A673 (cell line): ENCODE data around the gene FREY1. TPM values are rescaled to one million over a fixed set of nuclear protein-coding genes. Genes with fewer than 3 reads are reported as not detected.

Experiments used
- BruUV-seq: library from RNA; stranded (reverse); fragments of 400-500 nt; replicated peaks from 2 replicates; lab custom pipeline; 2021; lab: Mats Ljungman, UMichigan
- CTCF ChIA-PET: fragments of 300-600 bp; sonication (Branson Sonifier 250); formaldehyde crosslinking; loops from one replicate; lab custom pipeline; 2022; ENCODE audit warnings: antibody characterized with exemption; lab: Charles Lee
- POLR2A ChIA-PET: fragments of 300-600 bp; sonication (Branson Sonifier 250); formaldehyde crosslinking; loops from one replicate; lab custom pipeline; 2022; ENCODE audit warnings: antibody characterized with exemption; ENCODE audit not compliant: low non-redundant PET; lab: Charles Lee
- DNase-seq: peaks from one replicate; pipeline ENCODE4 v3.0.0-alpha.2; 2015; ENCODE audit warnings: low spot score
- H3K27ac ChIP-seq: fragments of 200-600 bp; sonication (generic); 2 replicates; pipeline ENCODE4 v1.5.1; 2016; ENCODE audit warnings: mixed run types, low read depth, mild to moderate bottlenecking, mixed read lengths, antibody characterized with exemption, low read length; ENCODE audit not compliant: poor library complexity, severe bottlenecking
- H3K27me3 ChIP-seq: fragments of 200-600 bp; sonication (generic); replicated peaks from 2 replicates; pipeline ENCODE4 v1.6.1; 2017; ENCODE audit warnings: mixed run types, low read depth, mild to moderate bottlenecking, mixed read lengths, antibody characterized with exemption, low read length; ENCODE audit not compliant: insufficient read depth, poor library complexity
- H3K36me3 ChIP-seq: fragments of 200-600 bp; sonication (generic); 2 replicates; pipeline ENCODE4 v1.6.1; 2016; ENCODE audit warnings: mixed run types, mild to moderate bottlenecking, mixed read lengths, antibody characterized with exemption, low read length; ENCODE audit not compliant: insufficient read depth, poor library complexity, severe bottlenecking
- H3K4me1 ChIP-seq: fragments of 200-600 bp; sonication (generic); 2 replicates; pipeline ENCODE4 v1.6.1; 2017; ENCODE audit warnings: mixed run types, mild to moderate bottlenecking, mixed read lengths, antibody characterized with exemption, low read length; ENCODE audit not compliant: insufficient read depth, poor library complexity, severe bottlenecking
- H3K4me3 ChIP-seq: fragments of 200-600 bp; sonication (generic); 2 replicates; pipeline ENCODE4 v1.5.1; 2016; ENCODE audit warnings: low read depth, mixed run types, mild to moderate bottlenecking, mixed read lengths, low read length; ENCODE audit not compliant: poor library complexity, severe bottlenecking
- H3K9me3 ChIP-seq: fragments of 200-600 bp; sonication (generic); 2 replicates; pipeline ENCODE4 v1.6.1; 2016; ENCODE audit warnings: mixed run types, low read depth, mild to moderate bottlenecking, mixed read lengths, antibody characterized with exemption, low read length; ENCODE audit not compliant: poor library complexity, severe bottlenecking
- EZH2 ChIP-seq: fragments of 200-600 bp; sonication (generic); IDR thresholded peaks from 2 replicates; pipeline ENCODE4 v1.6.1; 2017; ENCODE audit warnings: borderline replicate concordance, low read depth, mild to moderate bottlenecking, mixed read lengths, antibody characterized with exemption, low read length; ENCODE audit not compliant: poor library complexity, severe bottlenecking
- intact Hi-C: fragments of 100-400 bp; cut with micrococcal nuclease; formaldehyde crosslinking; loops from one replicate; pipeline ENCODE4 v1.10.0; 2022; ENCODE audit not compliant: unreplicated experiment
- total RNA-seq: library from RNA; stranded (reverse); gene quantifications from 2 replicates; pipeline ENCODE4 v1.2.3, GENCODE V29; 2021
- TF ChIP-seq, protein P1 (sequence below): fragments of 300-800, 200-600 bp; sonication (generic); conservative IDR thresholded peaks from 2 replicates; pipeline ENCODE4 v1.5.1; 2017; ENCODE audit warnings: low read depth, mild to moderate bottlenecking, antibody characterized with exemption, low read length, moderate library complexity, mixed read lengths

FREY1 gene
- total RNA-seq, 1 experiment from 2014 or later, result 3.8 TPM

DNA sequence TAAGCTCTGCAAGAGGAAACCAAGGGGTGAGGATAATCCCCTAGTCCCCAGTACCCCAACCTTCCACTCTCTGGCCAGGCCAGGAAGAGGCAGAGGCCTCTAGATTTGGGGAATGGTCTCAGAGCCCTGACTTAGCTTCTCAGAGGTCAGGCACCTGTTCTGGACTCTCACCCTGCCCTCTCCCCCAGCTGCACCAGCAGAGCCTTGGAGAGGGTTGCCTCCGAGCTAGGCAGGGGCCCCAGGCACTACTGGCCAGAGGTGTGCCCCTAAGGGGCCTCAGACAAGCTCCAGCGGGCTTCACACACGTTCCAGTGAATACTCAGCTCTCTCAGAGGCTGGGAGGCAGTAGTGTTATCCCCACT is 8.0 kb downstream of the FREY1 start:
- DNase-seq, result no peak
- Histone ChIP-seq H3K4me1 (peaks cover 26% of the 10 kb centered on the region), H3K27me3 (no peaks in the 10 kb centered on the region), H3K36me3 (no peaks in the 10 kb centered on the region), H3K27ac (no peak overlapping the region), H3K4me3 (peak overlapping the region; percentile 52), H3K9me3 (no peaks in the 10 kb centered on the region)
- intact Hi-C loops, result no loop called here
- no TSS peak for BruUV-seq
- ChIA-PET POLR2A (no interaction called here), CTCF (interaction anchor here (1.0 to 1.1 kb wide), 2 partner anchors 19 to 26 kb away, joined by 4 read pairs; no protein-coding TSS in a partner anchor)
- TF ChIP-seq, protein P1, sequence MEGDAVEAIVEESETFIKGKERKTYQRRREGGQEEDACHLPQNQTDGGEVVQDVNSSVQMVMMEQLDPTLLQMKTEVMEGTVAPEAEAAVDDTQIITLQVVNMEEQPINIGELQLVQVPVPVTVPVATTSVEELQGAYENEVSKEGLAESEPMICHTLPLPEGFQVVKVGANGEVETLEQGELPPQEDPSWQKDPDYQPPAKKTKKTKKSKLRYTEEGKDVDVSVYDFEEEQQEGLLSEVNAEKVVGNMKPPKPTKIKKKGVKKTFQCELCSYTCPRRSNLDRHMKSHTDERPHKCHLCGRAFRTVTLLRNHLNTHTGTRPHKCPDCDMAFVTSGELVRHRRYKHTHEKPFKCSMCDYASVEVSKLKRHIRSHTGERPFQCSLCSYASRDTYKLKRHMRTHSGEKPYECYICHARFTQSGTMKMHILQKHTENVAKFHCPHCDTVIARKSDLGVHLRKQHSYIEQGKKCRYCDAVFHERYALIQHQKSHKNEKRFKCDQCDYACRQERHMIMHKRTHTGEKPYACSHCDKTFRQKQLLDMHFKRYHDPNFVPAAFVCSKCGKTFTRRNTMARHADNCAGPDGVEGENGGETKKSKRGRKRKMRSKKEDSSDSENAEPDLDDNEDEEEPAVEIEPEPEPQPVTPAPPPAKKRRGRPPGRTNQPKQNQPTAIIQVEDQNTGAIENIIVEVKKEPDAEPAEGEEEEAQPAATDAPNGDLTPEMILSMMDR, result no peak
- TF ChIP-seq EZH2, result no peak

DNA sequence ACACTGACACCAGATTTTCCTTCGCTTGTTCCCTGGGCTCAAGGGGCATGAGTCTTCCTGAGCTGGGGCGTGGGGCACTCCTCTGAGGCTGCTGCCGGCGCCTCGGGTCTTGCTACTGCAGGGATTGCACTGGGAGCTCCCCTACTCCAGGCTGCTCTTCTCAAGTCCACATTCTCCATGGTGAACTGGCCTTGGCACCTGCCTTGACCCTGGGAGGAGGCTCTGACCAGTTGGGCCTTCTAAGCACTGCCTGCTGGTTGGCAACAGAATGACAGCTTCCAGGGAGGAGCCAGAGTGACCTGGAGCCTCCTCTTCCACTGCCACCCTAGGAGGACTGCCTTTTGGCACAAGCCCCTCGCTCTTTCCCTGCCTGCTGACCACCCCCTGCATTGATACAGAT is 9.5 kb downstream of the FREY1 start:
- Histone ChIP-seq H3K9me3 (no peaks in the 10 kb centered on the region), H3K27me3 (no peaks in the 10 kb centered on the region), H3K4me1 (peaks cover 26% of the 10 kb centered on the region), H3K36me3 (no peaks in the 10 kb centered on the region), H3K27ac (no peak overlapping the region), H3K4me3 (no peak overlapping the region)
- ChIA-PET POLR2A (interaction anchor here (0.6 kb wide), 1 partner anchor 826 kb away, joined by 3 read pairs; no protein-coding TSS in a partner anchor), CTCF (interaction anchor here (0.6 to 1.2 kb wide), 2 partner anchors 24 to 25 kb away, joined by 3 read pairs; no protein-coding TSS in a partner anchor)
- TF ChIP-seq, protein P1, result no peak
- TF ChIP-seq EZH2, result no peak
- BruUV-seq, result no TSS peak
- intact Hi-C loops, result no loop called here
- no peak for DNase-seq

DNA sequence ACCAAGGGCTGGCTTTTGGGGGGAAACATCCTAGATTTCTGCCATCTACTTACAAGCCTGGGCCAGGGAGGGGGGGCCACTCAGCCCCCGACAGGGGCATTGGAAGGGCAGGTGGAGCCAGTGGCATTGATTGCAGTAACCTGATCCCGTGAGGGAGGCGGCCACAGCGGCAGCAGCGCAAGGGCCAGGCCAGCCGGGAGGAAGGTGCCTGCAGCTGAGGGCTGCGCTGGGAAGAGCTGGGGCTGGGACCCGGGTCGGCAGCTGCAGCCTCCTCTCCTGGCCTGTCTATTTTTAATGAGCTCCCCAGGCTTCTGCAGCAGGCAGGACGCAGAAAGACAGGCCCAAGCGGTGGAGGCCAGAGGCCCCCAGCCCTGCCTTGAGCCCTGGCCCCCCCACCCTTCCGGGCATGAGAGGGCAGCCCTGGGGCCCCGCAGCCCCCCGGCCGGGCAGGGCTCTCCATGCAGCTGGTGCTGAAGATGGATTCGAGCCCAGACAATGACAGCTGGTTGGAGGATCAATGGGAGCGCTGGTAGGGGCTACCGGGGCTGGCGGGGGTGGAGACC is 10.6 kb downstream of the FREY1 start:
- peak; percentile 51 for DNase-seq

More for the DNA sequence above, 10.6 kb downstream of the FREY1 start:
- ChIA-PET CTCF (no interaction called here), POLR2A (interaction anchor here (0.5 kb wide), 1 partner anchor 121 kb away, joined by 5 read pairs; no protein-coding TSS in a partner anchor)
- Histone ChIP-seq H3K36me3 (no peaks in the 10 kb centered on the region), H3K4me1 (peaks cover 26% of the 10 kb centered on the region), H3K27me3 (no peaks in the 10 kb centered on the region), H3K27ac (no peak overlapping the region), H3K9me3 (no peaks in the 10 kb centered on the region), H3K4me3 (no peak overlapping the region)
- intact Hi-C loops, result no loop called here
- no peak for TF ChIP-seq EZH2
- TF ChIP-seq, protein P1, result no peak
- BruUV-seq, result no TSS peak
